Measurements from ENCODE around the gene ANKHD1.

DNA sequence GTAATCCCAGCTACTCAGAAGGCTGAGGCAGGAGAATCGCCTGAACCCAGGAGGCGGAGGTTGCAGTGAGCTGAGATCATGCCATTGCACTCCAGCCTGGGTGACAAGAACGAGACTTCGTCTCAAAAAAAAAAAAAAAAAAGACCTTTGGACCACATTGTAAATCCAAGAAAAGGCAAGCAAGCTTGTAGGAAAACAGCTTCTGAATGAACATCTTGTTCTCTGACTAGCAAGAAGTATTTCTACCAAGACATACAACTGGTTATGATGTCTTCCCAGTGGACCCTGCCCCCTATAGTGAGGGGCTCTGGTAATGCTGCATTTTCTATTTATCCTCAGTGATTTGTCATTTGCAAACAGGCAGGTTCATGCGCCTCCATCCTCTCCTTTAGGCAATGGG, 141.3 kb downstream of the ANKHD1 start:
- no peak for TF ChIP-seq EZH2phosphoT487 (IDR thresholded peaks at IDR 0.05; ENCODE audit: insufficient read depth, low read depth)
- no peak for TF ChIP-seq EZH2 (IDR thresholded peaks at IDR 0.05; ENCODE audit: insufficient read depth, poor library complexity, severe bottlenecking)
